Natural killer cell (primary cell): ENCODE measurements around the gene FKBP9. TPM values are rescaled to one million over a fixed set of nuclear protein-coding genes. Genes with fewer than 3 reads are reported as not detected.
A peak's percentile ranks its signal among the peaks of the same experiment; 100 is the strongest.

Experiments
- ATAC-seq, 3 donors: fragments of 150-1000 bp in 2 of 3; fragments of 200-7000 bp in 1 of 3; cut with Tn5 transposase; 1 replicate in 1 of 3; 2 replicates in 2 of 3; pipeline ENCODE4 v1.10.0; 2021; ENCODE audit warnings: mild to moderate bottlenecking in 2 of 3, moderate library complexity in 2 of 3
- DNase-seq, 2 donors: peaks; one replicate each; pipeline versions ENCODE4 v3.0.0 to v3.0.0-alpha.2; 2013 to 2021; ENCODE audit warnings: mixed read lengths in 1 of 2
- H3K27ac ChIP-seq: one replicate; pipeline ENCODE4 v1.5.1; 2013; ENCODE audit warnings: mild to moderate bottlenecking, low read length
- H3K27me3 ChIP-seq: one replicate; pipeline ENCODE4 v1.6.1; 2013; ENCODE audit warnings: low read length; ENCODE audit not compliant: control insufficient read depth, insufficient read depth
- H3K36me3 ChIP-seq: one replicate; pipeline ENCODE4 v1.6.1; 2013; ENCODE audit warnings: low read length; ENCODE audit not compliant: control insufficient read depth, insufficient read depth
- H3K4me1 ChIP-seq: one replicate; pipeline ENCODE4 v1.6.1; 2013; ENCODE audit warnings: low read length; ENCODE audit not compliant: control insufficient read depth, insufficient read depth
- H3K4me3 ChIP-seq: one replicate; pipeline ENCODE4 v1.5.1; 2013; ENCODE audit warnings: low read length
- H3K9me3 ChIP-seq: one replicate; pipeline ENCODE4 v1.6.1; 2013; ENCODE audit warnings: low read length; ENCODE audit not compliant: control insufficient read depth, insufficient read depth
- H3K27ac Mint-ChIP-seq, 2 donors: one replicate each; pipeline ENCODE4 v1.8.0; 2022; ENCODE audit warnings: mild to moderate bottlenecking in 2 of 2, mixed read lengths in 2 of 2, moderate library complexity in 1 of 2
- H3K27me3 Mint-ChIP-seq, 2 donors: one replicate each; pipeline ENCODE4 v1.8.0; 2022; ENCODE audit warnings: low read depth in 2 of 2, mixed read lengths in 2 of 2
- H3K36me3 Mint-ChIP-seq: one replicate; pipeline ENCODE4 v1.8.0; 2022; ENCODE audit warnings: mixed read lengths
- H3K4me1 Mint-ChIP-seq, 2 donors: one replicate each; pipeline ENCODE4 v1.8.0; 2022; ENCODE audit warnings: mixed read lengths in 2 of 2
- H3K4me3 Mint-ChIP-seq: one replicate; pipeline ENCODE4 v1.8.0; 2022; ENCODE audit warnings: mild to moderate bottlenecking, moderate library complexity, mixed read lengths
- H3K9me3 Mint-ChIP-seq, 2 donors: one replicate each; pipeline ENCODE4 v1.8.0; 2022; ENCODE audit warnings: mixed read lengths in 2 of 2
- WGBS: methylation state at CpG from one replicate; pipeline ENCODE4 v1.1.7; 2013; ENCODE audit warnings: missing lambda C conversion rate; ENCODE audit not compliant: insufficient coverage; 5-methylcytosine and 5-hydroxymethylcytosine counted together
- intact Hi-C: fragments of 100-400 bp; cut with micrococcal nuclease; formaldehyde crosslinking; loops from one replicate; pipeline ENCODE4 v1.14.2; 2022
- total RNA-seq, 4 donors: library from RNA; stranded (reverse); fragments of 120-200 nt in 1 of 4; gene quantifications; one replicate each; pipeline versions ENCODE4 v1.2.3 to v1.2.4, GENCODE V29; 2013 to 2022
- TF ChIP-seq, protein P1 (sequence below): fragments of 200-600 bp; IDR thresholded peaks from one replicate; pipeline ENCODE4 v1.8.0; 2022; ENCODE audit warnings: antibody characterized with exemption

The FKBP9 gene
- total RNA-seq, 3 donors from 2014 or later (not counting 1 experiment from before 2014, with no cell fraction given), result 2.3 TPM; not detected in 2

DNA sequence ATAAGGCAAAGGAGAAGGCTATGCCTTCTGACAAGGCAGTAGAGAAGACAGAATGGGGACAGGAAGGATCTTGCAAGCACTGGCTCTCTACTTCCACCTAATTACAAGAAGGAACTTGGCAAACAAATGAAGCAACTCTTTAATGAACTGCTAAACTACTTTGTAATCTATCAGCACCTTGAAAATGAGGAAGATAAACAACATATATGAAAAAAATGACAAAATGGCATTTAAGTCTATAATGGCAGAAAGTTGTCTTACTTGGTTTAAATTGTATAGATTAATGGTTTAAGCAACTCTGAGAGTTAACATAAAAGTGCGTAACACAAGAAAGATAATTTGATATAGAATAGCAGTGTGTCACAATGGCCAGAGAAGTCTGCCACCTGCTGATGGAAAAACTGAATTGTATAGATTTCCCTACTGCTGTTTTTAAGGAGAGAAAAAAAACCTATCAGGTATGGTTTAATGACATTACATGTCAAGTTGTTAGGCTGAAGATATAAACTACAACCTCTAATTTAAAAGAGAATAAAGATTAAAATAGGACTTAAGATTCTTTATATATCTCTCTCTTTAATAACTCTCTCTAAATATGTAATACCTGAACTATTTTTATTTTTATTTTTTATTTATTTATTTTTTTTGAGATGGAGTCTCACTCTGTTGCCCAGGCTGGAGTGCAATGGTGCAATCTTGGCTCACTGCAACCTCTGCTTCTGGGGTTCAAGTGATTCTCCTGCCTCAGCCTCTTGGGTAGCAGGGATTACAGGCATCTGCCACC, 93.5 kb downstream of the FKBP9 start:
- Histone ChIP-seq H3K27ac (peak overlapping the region; percentile 41), H3K27me3 (no peaks in the 10 kb centered on the region), H3K4me3 (no peak overlapping the region), H3K4me1 (peaks cover 14% of the 10 kb centered on the region), H3K36me3 (no peaks in the 10 kb centered on the region), H3K9me3 (no peaks in the 10 kb centered on the region)
- no peaks in the 10 kb centered on the region for H3K27me3 Mint-ChIP-seq
- peaks cover 31 to 35% of the 10 kb centered on the region in 2 donors for H3K4me1 Mint-ChIP-seq
- no peaks in the 10 kb centered on the region for H3K36me3 Mint-ChIP-seq
- no peaks in the 10 kb centered on the region for H3K9me3 Mint-ChIP-seq
- 47% methylated on average over 1 of the region's 1 CpG for WGBS
- TF ChIP-seq, protein P1, sequence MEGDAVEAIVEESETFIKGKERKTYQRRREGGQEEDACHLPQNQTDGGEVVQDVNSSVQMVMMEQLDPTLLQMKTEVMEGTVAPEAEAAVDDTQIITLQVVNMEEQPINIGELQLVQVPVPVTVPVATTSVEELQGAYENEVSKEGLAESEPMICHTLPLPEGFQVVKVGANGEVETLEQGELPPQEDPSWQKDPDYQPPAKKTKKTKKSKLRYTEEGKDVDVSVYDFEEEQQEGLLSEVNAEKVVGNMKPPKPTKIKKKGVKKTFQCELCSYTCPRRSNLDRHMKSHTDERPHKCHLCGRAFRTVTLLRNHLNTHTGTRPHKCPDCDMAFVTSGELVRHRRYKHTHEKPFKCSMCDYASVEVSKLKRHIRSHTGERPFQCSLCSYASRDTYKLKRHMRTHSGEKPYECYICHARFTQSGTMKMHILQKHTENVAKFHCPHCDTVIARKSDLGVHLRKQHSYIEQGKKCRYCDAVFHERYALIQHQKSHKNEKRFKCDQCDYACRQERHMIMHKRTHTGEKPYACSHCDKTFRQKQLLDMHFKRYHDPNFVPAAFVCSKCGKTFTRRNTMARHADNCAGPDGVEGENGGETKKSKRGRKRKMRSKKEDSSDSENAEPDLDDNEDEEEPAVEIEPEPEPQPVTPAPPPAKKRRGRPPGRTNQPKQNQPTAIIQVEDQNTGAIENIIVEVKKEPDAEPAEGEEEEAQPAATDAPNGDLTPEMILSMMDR, result peak; percentile 74
- intact Hi-C loops, result loop anchor here (1.0 to 2.0 kb wide), 2 partner anchors 204 to 250 kb away; no protein-coding TSS in a partner anchor
- H3K4me3 Mint-ChIP-seq, result no peak overlapping the region
- peak overlapping the region; percentile 46 to 83 for H3K27ac Mint-ChIP-seq
- peak; percentile 52 to 68 (median 57) for ATAC-seq
- DNase-seq, result peak in 1 of 2 donors; percentile 77

DNA sequence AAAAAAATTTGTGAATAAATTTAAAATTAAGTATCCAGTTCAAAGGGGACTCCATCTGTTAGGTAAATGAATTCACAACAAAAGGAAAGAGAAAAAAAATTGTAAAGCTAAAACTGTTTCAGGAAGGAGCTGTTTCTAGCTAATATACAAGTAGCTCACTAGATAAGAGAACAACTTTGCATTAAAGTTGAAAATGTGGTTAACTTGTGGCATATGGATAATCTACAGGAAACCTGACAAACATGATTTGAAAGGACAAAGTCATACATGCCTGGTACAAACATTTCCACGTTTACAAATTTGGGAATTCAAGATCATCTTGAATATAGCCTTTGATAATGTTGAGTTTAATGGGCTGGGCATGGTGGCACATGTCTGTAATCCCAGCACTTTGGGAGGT, 96.5 kb downstream of the FKBP9 start:
- no peaks in the 10 kb centered on the region for H3K36me3 ChIP-seq
- DNase-seq, result no peak
- H3K27me3 Mint-ChIP-seq, result no peaks in the 10 kb centered on the region
- WGBS, result 14% methylated on average over 1 of the region's 1 CpG
- TF ChIP-seq, protein P1, result no peak
- peaks cover 14% of the 10 kb centered on the region for H3K4me1 ChIP-seq
- H3K9me3 ChIP-seq, result no peaks in the 10 kb centered on the region
- H3K36me3 Mint-ChIP-seq, result no peaks in the 10 kb centered on the region
- intact Hi-C loops, result loop anchor here (2.0 kb wide), 1 partner anchor 13 kb away; no protein-coding TSS in a partner anchor
- no peak overlapping the region for H3K4me3 ChIP-seq
- H3K27ac ChIP-seq, result peak overlapping the region; percentile 6
- H3K4me3 Mint-ChIP-seq, result no peak overlapping the region
- peak in 1 of 3 donors; percentile 3 for ATAC-seq
- no peaks in the 10 kb centered on the region for H3K9me3 Mint-ChIP-seq
- H3K4me1 Mint-ChIP-seq, result peaks cover 39 to 45% of the 10 kb centered on the region in 2 donors
- peak overlapping the region; percentile 87 to 88 for H3K27ac Mint-ChIP-seq
- no peaks in the 10 kb centered on the region for H3K27me3 ChIP-seq

DNA sequence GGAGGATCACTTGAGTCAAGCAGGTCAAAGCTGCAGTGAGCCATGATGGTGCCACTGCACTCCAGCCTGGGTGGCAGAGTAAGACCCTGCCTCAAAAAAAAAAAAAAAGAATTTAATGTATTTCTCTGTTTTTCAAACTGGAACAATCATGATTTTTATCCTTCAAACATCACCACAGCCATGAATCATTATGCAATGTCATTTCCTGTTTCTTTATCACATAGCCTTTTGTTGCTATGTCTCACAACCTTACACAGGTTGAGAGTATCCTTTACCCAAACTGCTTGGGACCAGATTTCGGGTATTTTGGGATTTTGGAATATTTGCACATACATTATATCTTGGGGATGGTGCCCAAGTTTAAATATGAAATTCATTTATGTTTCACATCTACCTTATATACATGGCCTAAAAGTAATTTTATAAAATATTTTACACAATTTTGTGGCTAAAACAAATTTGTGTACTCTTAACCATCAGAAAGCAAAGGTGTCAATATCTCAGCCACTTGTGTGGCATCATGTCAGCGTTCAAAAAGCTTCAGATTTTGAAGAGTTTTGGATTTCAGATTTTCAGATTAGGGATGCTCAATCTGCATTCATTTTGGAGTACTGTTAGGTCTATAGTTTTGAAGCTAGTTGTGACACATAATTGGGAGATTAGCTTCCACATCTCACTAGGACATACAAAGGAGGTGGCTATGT, 97.2 kb downstream of the FKBP9 start:
- TF ChIP-seq, protein P1, result no peak
- peaks cover 45 to 52% of the 10 kb centered on the region in 2 donors for H3K4me1 Mint-ChIP-seq

More for the DNA sequence above, 97.2 kb downstream of the FKBP9 start:
- WGBS, result 43% methylated on average over 1 of the region's 2 CpGs
- intact Hi-C loops, result loop anchor here (2.0 kb wide), 1 partner anchor 14 kb away; no protein-coding TSS in a partner anchor
- H3K36me3 Mint-ChIP-seq, result no peaks in the 10 kb centered on the region
- Histone ChIP-seq H3K4me3 (no peak overlapping the region), H3K36me3 (no peaks in the 10 kb centered on the region), H3K4me1 (peaks cover 14% of the 10 kb centered on the region), H3K9me3 (no peaks in the 10 kb centered on the region), H3K27me3 (no peaks in the 10 kb centered on the region), H3K27ac (peak overlapping the region; percentile 6)
- H3K27ac Mint-ChIP-seq, result peak overlapping the region; percentile 87 to 88
- DNase-seq, result peak in 1 of 2 donors; percentile 58
- peak overlapping the region; percentile 21 for H3K4me3 Mint-ChIP-seq
- peak; percentile 85 to 90 (median 86) for ATAC-seq
- no peaks in the 10 kb centered on the region for H3K27me3 Mint-ChIP-seq
- H3K9me3 Mint-ChIP-seq, result no peaks in the 10 kb centered on the region
